GM21619 (cell line): ENCODE data around the gene TNRC6B.
"Not testable (repeated sequence)": the region's sequence is repeated elsewhere in the genome, so short reads cannot be mapped to it uniquely, and the experiment has no call there.

ENCODE experiments used
- ATAC-seq: cut with Tn5 transposase; IDR thresholded peaks from one replicate; pipeline ENCODE4 v1.9.1; 2021; ENCODE audit not compliant: unreplicated experiment

The TNRC6B gene

GRCh38 chr22:40181323-40181722 lies 3.6 kb downstream of the TNRC6B start:
- ATAC-seq: no peak

- ATAC-seq: no peak
These were observed 4.6 kb downstream of the TNRC6B start for GRCh38 chr22:40182231-40182835.

GRCh38 chr22:40183029-40183581 lies 5.4 kb downstream of the TNRC6B start:
- no peak for ATAC-seq

- ATAC-seq: not testable (repeated sequence)
These were observed 5.9 kb downstream of the TNRC6B start for GRCh38 chr22:40183603-40184002.

GRCh38 chr22:40187389-40187788 lies 9.7 kb downstream of the TNRC6B start:
- ATAC-seq: no peak

GRCh38 chr22:40189997-40190396 lies 12.3 kb downstream of the TNRC6B start:
- no peak for ATAC-seq

GRCh38 chr22:40190501-40190900 lies 12.8 kb downstream of the TNRC6B start:
- no peak for ATAC-seq

- ATAC-seq: no peak
These were observed 16.0 kb downstream of the TNRC6B start for GRCh38 chr22:40193429-40194421.

GRCh38 chr22:40194656-40195055 lies 16.9 kb downstream of the TNRC6B start:
- ATAC-seq: no peak

- ATAC-seq: no peak
These were observed 19.1 kb downstream of the TNRC6B start for GRCh38 chr22:40196628-40197360.

GRCh38 chr22:40197421-40197820 lies 19.7 kb downstream of the TNRC6B start:
- ATAC-seq: not testable (repeated sequence)

GRCh38 chr22:40198733-40199132 lies 21.0 kb downstream of the TNRC6B start:
- no peak for ATAC-seq

- no peak for ATAC-seq
These were observed 21.5 kb downstream of the TNRC6B start for GRCh38 chr22:40199223-40199622.

GRCh38 chr22:40199852-40200251 lies 22.1 kb downstream of the TNRC6B start:
- no peak for ATAC-seq

GRCh38 chr22:40200795-40201530 lies 23.2 kb downstream of the TNRC6B start:
- no peak for ATAC-seq

GRCh38 chr22:40202225-40202944 lies 24.7 kb downstream of the TNRC6B start:
- no peak for ATAC-seq

- no peak for ATAC-seq
These were observed 25.8 kb downstream of the TNRC6B start for GRCh38 chr22:40203572-40203971.

- ATAC-seq: no peak
These were observed 26.8 kb downstream of the TNRC6B start for GRCh38 chr22:40204321-40205116.

GRCh38 chr22:40206561-40206960 lies 28.8 kb downstream of the TNRC6B start:
- no peak for ATAC-seq
